Forelimb muscle (tissue), 1 donor: ENCODE data around the gene MOCOS. TPM values are rescaled to one million over a fixed set of nuclear protein-coding genes. Genes with fewer than 3 reads are reported as not detected.

ENCODE experiments used
- DNase-seq: peaks from one replicate; pipeline ENCODE4 v3.0.0-alpha.2; 2013; ENCODE audit warnings: low read depth
- polyA plus RNA-seq: library from polyadenylated mRNA; unstranded; fragments of 120-200 nt; gene quantifications from one replicate; pipeline ENCODE4 v1.2.1, GENCODE V29; 2013; ENCODE audit not compliant: insufficient read length

MOCOS gene
- polyA plus RNA-seq, 1 donor, result 0.14 TPM

DNA sequence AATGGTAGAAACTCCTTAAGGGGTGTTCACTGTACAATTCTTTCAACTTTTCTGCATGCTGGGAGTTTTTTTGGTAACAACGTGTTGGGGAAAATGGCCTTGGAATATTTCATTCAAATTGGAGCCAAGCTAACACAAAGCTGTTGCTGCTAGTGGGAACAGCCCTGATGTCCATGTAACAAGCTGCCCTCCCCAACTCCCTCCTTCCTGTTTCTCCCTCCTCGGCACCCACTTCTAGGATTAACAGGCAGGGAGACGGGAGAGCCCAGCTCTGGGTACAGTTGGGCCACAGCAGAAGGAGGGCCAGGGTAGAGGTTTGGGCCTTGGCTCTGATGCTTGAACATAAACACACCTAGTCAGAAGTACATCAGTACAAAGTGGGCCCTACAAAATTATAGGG, 9.4 kb upstream of the MOCOS start:
- DNase-seq, result no peak

DNA sequence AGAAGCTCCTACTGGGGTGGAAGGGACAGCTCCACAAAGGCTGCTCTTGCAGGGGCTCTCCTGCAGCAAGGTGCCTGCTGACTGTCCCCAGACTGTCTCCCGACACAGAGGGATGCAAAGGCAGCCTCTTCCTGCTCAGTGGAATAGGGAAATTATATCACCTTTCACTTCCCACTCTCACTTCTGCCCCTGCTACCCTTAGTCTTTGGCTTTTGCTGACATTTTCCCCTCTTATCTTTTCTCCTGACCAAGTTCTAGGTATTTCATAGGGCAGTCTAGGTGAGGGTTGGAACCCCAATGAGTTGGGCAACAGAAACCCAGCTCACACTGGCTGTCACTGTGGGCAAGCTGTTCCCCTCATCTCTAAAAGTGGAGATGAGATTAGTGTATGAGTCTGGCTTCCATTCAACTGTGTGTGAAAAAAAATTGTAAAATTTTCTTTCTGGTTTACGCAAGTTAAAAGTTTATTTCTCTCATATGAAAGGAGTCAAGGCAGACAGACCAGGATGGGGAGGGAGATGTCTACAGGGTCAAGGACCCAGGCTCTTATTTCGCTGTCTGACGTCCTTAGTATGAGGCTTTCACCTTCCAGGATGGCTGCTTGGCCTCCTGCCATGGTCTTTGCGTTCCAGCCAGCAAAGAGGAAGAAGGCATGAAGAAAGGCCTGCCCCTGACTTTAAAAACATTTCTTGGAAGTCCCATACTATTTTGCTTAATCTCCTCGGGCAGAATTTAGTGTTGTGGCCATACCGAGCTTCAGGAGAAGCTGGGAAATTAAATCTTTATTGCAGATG, 7.5 kb upstream of the MOCOS start:
- peak; percentile 11 for DNase-seq

DNA sequence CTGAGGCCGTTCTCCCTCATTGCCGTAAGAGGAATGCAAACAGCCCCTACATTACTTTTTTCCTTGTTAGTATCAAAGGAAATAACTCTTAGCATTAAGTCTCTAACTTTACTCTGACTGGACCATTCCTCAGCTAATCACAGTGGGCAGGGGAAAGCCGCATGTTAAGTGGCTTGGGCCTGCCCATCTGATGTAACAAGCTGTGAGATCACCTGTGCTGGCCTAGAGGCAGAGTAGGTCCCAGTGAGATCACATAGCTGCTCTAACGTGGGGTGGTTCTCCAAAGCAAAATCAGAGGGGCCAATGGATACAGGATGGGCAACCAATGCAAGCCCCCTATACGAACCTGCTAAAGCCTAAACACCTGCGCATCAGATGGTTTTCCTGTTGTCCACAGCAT, 5.9 kb upstream of the MOCOS start:
- DNase-seq, result no peak

DNA sequence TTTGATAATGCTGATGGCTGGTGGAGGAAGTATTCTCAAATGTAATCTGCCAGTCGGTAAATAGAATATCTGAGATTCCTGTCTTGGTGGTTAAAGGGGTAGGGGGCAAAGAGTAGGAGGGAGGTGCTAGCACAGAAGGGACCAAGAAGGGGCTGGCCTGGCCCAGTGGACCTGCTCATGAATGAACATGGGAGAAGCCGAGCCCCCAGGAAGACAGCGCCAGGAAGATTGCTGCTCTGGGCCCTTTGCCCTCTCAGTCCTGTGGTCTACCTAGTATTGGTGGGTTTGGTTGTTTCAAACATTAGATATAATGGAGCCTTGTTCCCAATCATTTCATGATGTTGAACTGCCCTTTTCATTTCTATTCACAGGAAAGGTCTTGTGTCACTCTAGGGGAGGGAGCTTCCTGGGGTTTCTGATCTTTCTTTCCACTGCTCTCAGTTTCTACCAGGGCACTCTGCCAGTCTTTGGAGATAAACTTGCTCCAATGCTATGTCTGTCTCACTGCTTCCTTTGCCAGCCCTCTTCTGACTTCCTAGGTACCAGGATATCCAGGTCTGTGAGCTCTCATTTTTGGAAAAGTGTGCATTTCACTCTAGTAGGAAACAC, 5.3 kb upstream of the MOCOS start:
- DNase-seq, result no peak

DNA sequence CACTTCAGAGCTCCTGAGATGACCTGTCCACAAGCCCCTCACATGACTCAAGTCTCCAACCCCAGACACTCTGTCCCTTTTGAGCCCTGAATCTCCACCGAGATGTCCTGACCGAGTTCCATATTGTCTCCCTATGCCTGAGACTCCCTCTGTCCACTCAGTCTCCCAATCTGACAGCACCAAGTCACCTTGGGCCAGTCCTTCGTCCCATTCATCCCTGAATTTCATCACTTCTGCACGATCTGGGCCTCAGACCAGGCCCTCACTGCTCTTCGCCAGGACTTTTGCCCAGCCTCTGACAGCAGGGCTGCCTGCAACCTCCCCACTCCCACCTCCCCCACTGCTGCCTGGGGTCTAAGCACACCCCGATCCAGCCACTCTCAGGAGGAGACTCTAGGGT, 4.3 kb upstream of the MOCOS start:
- no peak for DNase-seq

DNA sequence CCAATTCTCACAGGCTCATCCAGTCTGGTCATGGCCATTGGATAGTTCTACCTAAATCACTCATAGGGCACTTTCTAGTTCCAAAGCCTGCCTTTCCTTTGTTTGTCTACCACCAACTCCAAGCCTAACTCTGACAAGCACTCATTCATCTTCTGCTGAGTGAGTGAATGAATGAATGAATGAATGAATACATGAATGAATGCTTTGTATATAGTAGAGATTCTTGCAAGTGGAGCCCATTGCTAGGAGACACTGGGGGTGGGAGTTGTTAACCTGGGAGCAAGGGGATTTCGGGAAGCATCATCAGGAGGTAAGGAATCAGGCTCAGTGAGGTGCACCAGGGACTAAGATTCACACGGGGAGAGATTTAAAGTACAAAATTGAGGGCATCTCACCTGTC, 3.3 kb upstream of the MOCOS start:
- DNase-seq, result no peak

DNA sequence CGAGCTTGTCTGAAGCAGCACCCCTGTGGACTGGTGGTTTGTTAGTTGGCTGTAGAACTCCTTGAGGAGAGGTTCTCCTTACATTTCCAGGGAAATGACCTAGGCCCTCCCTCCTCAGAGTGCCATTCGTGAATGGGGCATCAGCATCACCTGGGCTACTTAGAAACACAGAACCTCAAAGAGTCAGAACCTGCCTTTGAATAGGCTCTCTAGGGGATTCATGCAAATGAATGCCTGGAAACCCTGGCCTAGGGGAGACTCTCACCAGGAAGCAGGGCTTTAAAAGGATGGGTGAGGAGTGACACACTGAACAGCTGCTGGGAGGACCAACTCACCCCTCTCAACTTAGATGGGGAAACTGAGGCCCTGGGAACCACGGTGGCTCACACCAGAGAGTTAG, 2.1 kb upstream of the MOCOS start:
- no peak for DNase-seq

DNA sequence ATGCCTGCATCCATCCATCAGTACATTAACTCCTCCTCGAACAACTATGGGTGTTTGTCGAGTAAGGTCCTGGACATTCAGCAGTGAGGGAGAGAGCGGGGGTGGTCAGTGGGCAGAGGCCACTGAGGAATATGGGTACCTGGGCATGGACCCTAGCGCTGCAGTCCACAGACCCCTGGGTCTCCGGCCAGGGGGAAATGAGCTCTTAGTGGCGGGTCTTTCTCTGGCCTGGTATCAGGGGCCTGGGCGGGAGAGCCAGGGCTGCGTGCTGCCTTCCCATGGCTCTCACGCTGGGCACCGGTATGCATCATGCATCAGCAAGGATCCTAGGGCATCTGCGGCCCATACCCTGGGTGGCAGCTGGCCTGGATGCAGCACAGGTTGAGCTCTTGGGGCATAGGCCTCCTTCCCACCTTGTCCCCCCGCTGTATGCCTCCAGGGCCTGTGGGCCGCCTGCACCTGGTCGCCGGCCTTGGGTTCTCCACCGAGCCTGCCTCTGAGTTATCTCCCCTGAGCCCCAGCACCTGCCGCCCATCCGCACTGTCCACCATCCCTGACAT, 1.3 kb upstream of the MOCOS start:
- no peak for DNase-seq

DNA sequence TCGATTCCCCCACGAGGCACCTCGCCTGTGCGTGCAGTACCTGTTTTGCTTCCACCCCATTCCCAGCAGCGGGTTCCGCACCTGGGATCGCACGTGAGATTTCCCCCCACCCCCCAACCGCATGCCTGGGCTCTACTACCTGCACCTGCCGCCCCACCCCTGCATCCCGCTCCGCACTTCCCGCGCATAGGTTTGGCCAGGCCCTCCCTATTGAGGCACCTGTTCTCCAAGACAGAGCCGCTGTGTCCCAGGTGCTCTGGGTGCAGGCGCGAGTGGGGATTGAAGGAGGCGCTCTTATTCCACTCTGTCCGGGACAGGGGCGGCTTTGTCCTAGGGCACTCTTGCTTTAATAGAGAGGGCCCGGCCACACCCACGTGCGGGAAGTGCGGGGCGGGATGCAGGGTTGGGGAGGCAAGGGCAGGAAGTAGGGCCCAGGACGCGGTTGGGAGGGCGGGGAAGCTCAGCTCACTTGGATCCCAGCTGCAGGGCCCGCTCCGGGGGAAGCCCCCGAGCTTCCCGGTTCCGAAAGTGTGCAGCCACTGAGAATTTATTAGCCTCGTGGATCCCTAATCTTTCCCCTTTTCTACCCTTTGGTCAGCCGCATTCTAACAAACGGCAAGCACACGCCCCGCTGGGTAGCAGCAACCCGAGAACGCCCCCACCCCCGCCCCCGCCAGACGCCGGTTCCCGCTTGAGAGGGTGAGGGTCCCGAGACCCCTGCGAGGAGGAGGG, 670 bp upstream of the MOCOS start:
- DNase-seq, result no peak

DNA sequence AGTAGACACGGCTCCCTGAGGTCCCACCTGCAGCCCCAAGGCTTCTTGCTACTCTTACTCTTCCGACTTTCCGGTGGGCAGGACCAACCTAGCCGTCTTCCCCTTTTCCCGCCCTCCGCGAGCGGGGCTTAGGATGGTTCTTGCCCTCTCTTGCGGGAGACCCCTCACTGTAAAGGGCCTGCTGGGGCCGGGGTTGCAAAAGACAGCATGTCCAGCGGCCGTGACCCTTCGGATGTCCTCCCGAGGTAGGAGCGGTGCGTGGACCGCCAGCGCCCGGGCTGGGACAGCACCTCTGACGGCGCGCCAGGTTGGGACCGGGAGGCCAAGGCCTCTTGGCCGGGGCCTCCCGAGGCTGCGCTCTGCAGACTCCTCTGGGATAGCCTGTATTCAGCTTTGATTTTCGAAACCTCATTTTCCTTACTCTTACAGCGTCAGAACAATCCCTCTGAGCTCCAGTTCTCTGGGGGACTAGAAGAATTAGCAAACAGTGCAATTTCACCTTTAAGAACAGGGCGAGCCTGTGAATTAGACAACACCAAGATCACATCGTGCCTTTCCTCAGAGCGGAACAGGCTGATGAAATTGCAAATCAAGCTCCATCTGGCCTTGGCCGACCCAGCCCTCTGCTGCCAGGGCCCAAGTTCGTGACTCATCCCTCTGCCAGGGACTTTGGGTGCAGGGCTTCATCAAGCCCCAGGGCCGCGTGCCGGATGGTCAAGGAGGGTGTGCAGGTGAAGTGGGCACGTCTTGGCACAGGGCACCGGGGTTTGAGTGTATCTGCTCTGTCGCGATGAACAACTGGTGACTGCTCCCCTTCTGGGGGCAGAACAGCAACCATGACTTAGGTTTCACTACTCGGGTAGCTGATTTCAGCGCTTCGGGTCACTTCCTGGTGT, 777 bp downstream of the MOCOS start:
- DNase-seq, result no peak

DNA sequence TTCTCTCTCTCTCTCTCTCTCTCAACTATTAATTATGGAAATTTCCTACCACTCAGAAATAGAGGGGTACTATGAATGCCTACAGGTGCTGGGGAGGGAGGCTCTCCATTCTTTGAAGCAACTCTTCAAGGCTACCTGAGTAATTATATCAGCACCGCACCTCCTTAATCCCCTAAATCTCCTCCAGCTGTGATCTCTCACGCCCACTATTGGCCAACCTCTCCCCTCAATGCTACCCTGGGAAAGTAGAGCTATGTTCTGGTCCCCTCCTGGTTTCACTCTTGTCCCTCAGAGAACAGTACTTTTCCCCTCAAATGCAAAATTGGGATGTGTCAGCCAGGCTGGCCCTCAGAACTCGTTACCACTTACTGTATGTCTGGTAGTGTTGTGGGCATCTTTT, 1.6 kb downstream of the MOCOS start:
- DNase-seq, result no peak

DNA sequence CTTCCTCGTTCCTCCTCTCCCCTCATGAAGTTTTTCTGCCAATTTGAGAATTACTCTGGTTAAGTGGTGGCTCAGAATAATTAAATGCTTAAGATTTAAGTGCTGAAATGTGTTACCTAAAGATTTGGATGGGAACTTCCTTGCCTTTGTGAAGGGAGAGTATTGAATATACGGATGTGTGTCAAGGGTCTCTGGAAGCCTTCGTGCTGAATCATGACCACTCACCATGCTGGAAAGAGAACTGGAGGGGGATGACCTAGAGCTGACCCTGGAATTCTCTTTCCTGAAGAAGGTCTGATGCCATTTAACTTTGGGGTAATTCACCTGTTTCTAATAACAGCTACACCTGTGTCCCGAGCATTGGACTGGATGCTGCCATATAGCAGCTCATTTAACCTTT, 2.2 kb downstream of the MOCOS start:
- no peak for DNase-seq

DNA sequence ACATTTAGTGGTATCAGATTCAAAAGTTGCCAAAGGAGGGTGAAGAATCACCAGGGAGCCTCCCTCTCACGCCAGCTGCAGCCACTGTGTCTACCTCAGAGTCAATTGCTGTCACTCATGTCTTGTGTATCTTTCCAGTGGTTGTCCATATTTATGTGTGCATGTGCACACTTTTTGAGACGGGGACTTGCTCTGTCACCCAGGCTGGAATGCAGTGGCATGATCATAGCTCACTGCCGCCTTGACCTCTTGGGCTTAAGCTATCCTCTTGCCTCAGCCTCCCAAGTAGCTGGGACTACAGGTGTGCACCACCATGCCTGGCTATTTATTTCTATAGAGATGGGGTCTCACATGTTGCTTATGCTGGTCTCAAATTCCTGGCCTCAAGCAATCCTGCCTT, 4.0 kb downstream of the MOCOS start:
- DNase-seq, result no peak

DNA sequence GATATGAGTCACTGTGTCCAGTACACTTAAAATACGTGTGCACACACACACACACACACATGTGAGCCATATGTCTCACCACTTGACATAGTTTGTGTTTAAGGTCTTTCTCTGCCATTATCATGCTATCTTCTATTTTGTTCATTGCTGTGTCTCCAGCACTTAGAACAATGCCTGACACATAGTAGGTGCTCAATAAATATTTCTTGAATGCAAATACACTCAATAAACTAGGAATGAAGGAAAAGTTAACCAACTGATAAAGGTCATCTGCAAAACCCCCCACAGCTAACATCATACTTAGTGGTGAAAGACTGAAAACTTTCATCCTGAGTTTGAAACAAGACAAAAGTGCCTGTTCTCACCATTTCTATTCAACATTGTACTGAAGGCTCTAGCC, 4.4 kb downstream of the MOCOS start:
- no peak for DNase-seq

DNA sequence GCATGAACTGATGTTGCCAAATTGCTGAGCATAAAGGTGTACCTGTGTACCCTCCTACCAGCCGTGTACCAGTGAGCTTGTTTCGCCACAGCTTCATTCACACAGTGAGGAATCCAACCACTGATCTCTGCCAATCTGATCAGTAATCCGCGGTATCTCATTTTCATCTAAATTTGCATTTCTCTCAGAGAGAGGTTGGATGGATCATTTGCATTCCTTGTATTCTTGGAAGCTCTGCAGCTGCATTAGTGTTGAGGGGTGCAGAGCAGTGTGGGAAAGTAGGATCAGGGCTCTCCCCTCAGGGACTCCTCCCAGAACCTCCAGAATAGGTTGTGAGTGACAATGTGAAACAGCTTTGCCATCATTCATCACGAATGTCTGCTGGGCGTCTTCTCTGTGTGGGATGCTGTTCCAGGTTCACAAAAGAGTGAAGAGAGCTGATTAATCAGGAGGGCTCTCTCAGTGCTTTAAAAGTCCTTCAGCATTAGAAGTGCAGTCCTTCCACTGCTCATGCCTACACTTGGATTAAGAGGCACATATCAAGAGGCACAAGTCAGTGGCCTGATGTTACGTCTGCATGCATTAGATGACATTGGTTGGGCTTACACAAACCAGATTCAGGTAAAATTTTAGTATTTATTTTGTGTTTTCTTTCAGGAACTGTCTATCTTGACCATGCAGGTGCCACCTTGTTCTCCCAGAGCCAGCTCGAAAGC, 7.5 kb downstream of the MOCOS start:
- no peak for DNase-seq

DNA sequence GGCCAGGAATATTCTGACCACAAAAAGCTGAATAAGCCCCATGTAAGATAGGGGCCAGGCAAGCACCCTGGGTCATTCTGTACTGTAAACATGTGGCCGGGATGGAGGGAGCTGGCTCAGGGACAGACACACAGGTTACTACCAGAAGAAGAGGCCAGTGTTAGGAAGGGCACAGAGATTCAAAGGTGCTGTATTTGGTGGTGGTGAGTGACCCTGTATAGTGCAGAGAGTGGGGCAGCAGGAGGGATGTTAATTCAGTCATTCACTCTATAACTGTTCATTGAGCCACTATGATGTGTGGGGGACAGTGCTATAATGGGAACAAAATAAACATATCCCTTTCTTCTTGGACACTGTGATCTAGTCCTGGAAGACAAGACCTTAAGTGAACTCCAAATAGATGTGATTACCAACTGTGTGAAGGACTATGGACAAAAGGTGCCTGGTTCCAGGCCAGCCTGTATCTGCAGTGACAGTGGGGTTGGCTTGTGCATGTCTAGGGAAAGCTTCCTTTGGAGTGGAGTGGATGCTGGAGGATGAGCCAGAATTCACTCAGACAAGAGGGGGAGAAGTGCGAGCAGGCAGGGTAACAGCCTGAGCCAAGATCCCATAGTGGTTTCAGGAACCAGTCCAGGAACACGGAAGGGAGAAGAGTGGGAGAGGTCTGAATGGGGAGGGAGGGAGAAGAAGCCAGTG, 8.3 kb downstream of the MOCOS start:
- DNase-seq, result no peak

DNA sequence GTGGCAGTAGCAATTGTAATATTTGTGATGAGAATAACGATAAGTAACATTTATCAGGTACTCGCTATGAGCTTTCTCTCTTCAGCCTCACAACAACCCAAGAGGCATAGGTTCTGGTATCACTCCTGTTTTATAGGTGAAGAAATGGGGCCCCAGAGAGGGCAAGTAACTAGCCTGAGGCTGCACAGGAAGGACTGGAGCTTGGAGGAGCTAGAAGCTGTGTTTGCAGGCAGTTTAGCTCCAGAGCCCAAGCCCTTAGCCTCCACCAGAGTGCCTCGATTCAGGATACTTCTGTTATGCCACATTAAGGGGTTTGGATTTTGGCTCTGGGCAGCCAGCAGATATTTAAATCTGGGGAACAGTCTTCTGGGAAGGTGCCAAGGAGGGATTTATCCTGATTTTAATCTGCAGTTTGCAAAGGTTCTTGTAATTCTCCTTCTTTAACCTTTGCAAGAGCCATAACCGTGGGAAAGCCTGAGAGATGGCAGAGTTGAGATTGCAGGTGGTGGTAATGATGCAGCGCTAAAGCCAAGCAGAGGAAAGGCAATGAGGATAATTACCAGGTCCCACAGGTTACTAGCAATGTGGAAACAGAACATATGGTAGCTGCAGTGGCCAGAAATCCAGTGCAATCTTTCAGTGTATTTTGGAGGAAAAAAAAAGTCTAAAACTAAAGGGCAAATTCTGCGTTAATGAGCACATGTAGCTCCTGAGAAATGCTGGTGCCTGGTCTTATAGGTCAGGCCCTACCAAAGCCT, 9.1 kb downstream of the MOCOS start:
- DNase-seq, result no peak

DNA sequence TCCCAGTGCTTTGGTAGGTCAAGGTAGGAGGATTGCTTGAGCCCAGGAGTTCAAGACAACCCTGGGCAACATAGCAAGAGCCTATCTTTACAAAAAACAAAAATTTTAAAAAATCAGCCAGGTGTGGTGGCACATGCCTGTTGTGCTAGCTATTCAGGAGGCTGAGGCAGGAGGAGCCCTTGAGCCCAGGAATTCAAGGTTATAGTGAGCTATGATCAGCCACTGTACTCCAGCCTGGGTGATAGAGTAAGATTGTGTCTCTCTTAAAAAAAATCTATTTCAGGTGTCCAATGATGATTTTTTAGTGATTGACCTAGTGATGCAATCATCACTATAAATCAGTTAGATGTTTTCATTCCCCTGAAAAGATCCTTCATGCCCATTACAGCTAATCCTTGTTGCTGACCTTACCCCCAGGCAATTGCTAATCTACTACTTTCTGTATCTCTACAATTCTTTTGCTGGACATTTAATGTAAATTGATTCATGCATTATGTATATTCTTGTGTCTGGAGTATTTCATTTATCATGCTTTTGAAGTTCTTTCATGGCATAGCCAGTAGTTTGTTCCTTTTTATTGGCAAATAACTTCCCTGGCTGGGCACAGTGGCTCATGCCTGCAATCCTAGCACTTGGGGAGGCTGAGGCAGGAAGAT, 10.3 kb downstream of the MOCOS start:
- DNase-seq, result no peak

DNA sequence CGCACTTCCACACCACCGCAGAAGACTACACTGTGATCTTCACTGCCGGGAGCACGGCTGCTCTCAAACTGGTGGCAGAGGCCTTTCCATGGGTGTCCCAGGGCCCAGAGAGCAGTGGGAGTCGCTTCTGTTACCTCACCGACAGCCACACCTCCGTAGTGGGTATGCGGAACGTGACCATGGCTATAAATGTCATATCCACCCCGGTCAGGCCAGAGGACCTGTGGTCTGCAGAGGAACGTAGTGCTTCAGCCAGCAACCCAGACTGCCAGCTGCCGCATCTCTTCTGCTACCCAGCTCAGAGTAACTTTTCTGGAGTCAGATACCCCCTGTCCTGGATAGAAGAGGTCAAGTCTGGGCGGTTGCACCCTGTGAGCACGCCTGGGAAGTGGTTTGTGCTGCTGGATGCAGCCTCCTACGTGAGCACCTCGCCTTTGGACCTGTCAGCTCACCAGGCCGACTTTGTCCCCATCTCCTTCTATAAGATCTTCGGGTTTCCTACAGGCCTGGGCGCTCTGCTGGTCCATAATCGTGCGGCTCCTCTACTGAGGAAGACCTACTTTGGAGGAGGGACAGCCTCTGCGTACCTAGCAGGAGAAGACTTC, 12.5 kb downstream of the MOCOS start:
- DNase-seq, result no peak
